DND-41 (cell line): ENCODE data around the gene NSDHL.

Experiments
- EZH2 ChIP-seq: IDR thresholded peaks from 3 replicates; pipeline ENCODE4 v1.6.1; 2012; ENCODE audit warnings: borderline replicate concordance, low read depth, mild to moderate bottlenecking, moderate library complexity, low read length, inconsistent platforms; ENCODE audit not compliant: severe bottlenecking
- TF ChIP-seq, protein P1 (sequence below): IDR thresholded peaks from 2 replicates; pipeline ENCODE4 v1.5.1; 2012; ENCODE audit warnings: borderline replicate concordance, low read length, moderate library complexity, mild to moderate bottlenecking; ENCODE audit not compliant: poor library complexity, severe bottlenecking; ENCODE audit errors: extremely low read depth

DNA sequence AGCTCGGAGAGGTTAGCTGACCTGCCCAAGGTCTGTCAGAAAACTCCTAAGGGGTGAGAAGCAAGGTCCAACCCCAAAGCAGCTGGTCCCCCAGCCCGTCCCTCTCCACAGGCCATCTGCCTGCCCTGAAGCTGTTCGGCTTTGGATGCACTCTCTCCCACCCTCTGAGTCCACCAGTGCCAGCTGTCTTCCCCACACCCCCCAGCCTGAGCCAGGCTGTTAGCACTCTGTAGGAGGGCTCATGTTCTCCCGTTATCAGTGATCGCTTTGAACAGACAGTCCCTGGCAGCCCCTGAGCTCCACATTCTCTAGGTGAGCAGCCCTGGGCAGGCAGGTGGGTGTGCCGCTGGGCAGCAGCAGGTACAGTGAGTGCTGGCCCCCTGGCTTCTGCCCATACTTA, 83.0 kb downstream of the NSDHL start:
- TF ChIP-seq, protein P1, sequence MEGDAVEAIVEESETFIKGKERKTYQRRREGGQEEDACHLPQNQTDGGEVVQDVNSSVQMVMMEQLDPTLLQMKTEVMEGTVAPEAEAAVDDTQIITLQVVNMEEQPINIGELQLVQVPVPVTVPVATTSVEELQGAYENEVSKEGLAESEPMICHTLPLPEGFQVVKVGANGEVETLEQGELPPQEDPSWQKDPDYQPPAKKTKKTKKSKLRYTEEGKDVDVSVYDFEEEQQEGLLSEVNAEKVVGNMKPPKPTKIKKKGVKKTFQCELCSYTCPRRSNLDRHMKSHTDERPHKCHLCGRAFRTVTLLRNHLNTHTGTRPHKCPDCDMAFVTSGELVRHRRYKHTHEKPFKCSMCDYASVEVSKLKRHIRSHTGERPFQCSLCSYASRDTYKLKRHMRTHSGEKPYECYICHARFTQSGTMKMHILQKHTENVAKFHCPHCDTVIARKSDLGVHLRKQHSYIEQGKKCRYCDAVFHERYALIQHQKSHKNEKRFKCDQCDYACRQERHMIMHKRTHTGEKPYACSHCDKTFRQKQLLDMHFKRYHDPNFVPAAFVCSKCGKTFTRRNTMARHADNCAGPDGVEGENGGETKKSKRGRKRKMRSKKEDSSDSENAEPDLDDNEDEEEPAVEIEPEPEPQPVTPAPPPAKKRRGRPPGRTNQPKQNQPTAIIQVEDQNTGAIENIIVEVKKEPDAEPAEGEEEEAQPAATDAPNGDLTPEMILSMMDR = no peak
- TF ChIP-seq EZH2 = no peak
